IMR-90 (cell line): ENCODE data around the gene SLC25A26. TPM values are rescaled to one million over a fixed set of nuclear protein-coding genes. Genes with fewer than 3 reads are reported as not detected.

Source experiments
- ATAC-seq: fragments of 200-7000 bp; cut with Tn5 transposase; 2 replicates; pipeline ENCODE4 v1.9.1; 2020; ENCODE audit warnings: low read depth, mild to moderate bottlenecking, moderate library complexity
- BruUV-seq: library from RNA; stranded (reverse); fragments of 400-500 nt; replicated peaks from 2 replicates; lab custom pipeline; 2021; lab: Mats Ljungman, UMichigan
- CTCF ChIA-PET: fragments of 300-600 bp; formaldehyde crosslinking; extraction: SDS; loops from one replicate; lab custom pipeline; 2021; ENCODE audit warnings: antibody characterized with exemption; lab: Yijun Ruan, JAX
- POLR2A ChIA-PET: fragments of 300-600 bp; sonication (Branson Sonifier 250); formaldehyde crosslinking; loops from one replicate; lab custom pipeline; 2022; ENCODE audit warnings: antibody characterized with exemption; ENCODE audit not compliant: unreplicated experiment; lab: Charles Lee
- DNase-seq: peaks from one replicate; pipeline ENCODE4 v3.0.0; 2013
- H2AFZ ChIP-seq: replicated peaks from 2 replicates; pipeline ENCODE3; 2013; ENCODE audit warnings: low read length, mild to moderate bottlenecking; ENCODE audit not compliant: poor library complexity
- H2AK5ac ChIP-seq: 2 replicates; pipeline ENCODE4 v1.6.1; 2013; ENCODE audit warnings: low read depth, low read length, inconsistent platforms
- H2AK9ac ChIP-seq: replicated peaks from 2 replicates; pipeline ENCODE3; 2013; ENCODE audit warnings: mild to moderate bottlenecking, low read depth, low read length, moderate library complexity; ENCODE audit not compliant: poor library complexity
- H2BK120ac ChIP-seq: 2 replicates; pipeline ENCODE4 v1.6.1; 2013; ENCODE audit warnings: low read depth, low read length, inconsistent platforms
- H2BK15ac ChIP-seq: 3 replicates; pipeline ENCODE4 v1.6.1; 2013; ENCODE audit warnings: low read depth, low read length, inconsistent platforms
- H2BK20ac ChIP-seq: 2 replicates; pipeline ENCODE4 v1.6.1; 2013; ENCODE audit warnings: low read depth, mild to moderate bottlenecking, inconsistent platforms, low read length, moderate library complexity
- H2BK5ac ChIP-seq: 2 replicates; pipeline ENCODE4 v1.6.1; 2013; ENCODE audit warnings: mild to moderate bottlenecking, low read depth, low read length, inconsistent platforms; ENCODE audit not compliant: poor library complexity, severe bottlenecking
- H3K14ac ChIP-seq: replicated peaks from 2 replicates; pipeline ENCODE4 v1.6.1; 2013; ENCODE audit warnings: low read depth, low read length, inconsistent platforms
- H3K18ac ChIP-seq: 2 replicates; pipeline ENCODE4 v1.6.1; 2013; ENCODE audit warnings: low read depth, low read length, control low read depth
- H3K23ac ChIP-seq: 2 replicates; pipeline ENCODE4 v1.6.1; 2013; ENCODE audit warnings: low read depth, low read length, inconsistent platforms
- H3K27ac ChIP-seq: 2 replicates; pipeline ENCODE4 v1.5.1; 2013; ENCODE audit warnings: mild to moderate bottlenecking, control low read depth, low read length; ENCODE audit not compliant: insufficient read depth
- H3K27me3 ChIP-seq: 2 replicates; pipeline ENCODE4 v1.6.1; 2013; ENCODE audit warnings: low read length; ENCODE audit not compliant: control insufficient read depth, insufficient read depth
- H3K36me3 ChIP-seq: 2 replicates; pipeline ENCODE4 v1.6.1; 2013; ENCODE audit warnings: low read length, mixed read lengths; ENCODE audit not compliant: control insufficient read depth, insufficient read depth
- H3K4ac ChIP-seq: 2 replicates; pipeline ENCODE4 v1.6.1; 2013; ENCODE audit warnings: low read depth, low read length, inconsistent platforms
- H3K4me1 ChIP-seq: 2 replicates; pipeline ENCODE4 v1.6.1; 2013; ENCODE audit warnings: low read length, mixed read lengths; ENCODE audit not compliant: control insufficient read depth, insufficient read depth
- H3K4me2 ChIP-seq: 2 replicates; pipeline ENCODE4 v1.6.1; 2013; ENCODE audit warnings: low read depth, mild to moderate bottlenecking, control low read depth, low read length, moderate library complexity
- H3K4me3 ChIP-seq: 2 replicates; pipeline ENCODE4 v1.5.1; 2013; ENCODE audit warnings: low read depth, mild to moderate bottlenecking, control low read depth, low read length, moderate library complexity; ENCODE audit not compliant: insufficient read depth
- H3K56ac ChIP-seq: 2 replicates; pipeline ENCODE4 v1.6.1; 2013; ENCODE audit warnings: low read length, inconsistent platforms; ENCODE audit not compliant: insufficient read depth; ENCODE audit errors: extremely low read depth
- H3K79me1 ChIP-seq, 2 experiments: 2 replicates each; pipeline ENCODE4 v1.6.1; 2013; ENCODE audit warnings: low read length in 2 of 2, inconsistent platforms in 1 of 2, low read depth in 1 of 2
- H3K9ac ChIP-seq: 2 replicates; pipeline ENCODE4 v1.6.1; 2013; ENCODE audit warnings: low read depth, low read length, control low read depth
- H3K9me1 ChIP-seq: 2 replicates; pipeline ENCODE4 v1.6.1; 2013; ENCODE audit warnings: low read length, inconsistent platforms; ENCODE audit not compliant: insufficient read depth
- H3K9me3 ChIP-seq: 2 replicates; pipeline ENCODE4 v1.6.1; 2013; ENCODE audit warnings: low read length; ENCODE audit not compliant: control insufficient read depth, insufficient read depth
- H4K20me1 ChIP-seq: 2 replicates; pipeline ENCODE4 v1.6.1; 2013; ENCODE audit warnings: low read length, inconsistent platforms; ENCODE audit not compliant: insufficient read depth
- H4K5ac ChIP-seq: 2 replicates; pipeline ENCODE4 v1.6.1; 2013; ENCODE audit warnings: mild to moderate bottlenecking, low read depth, low read length, control low read depth
- H4K8ac ChIP-seq, 2 experiments: 2 replicates each; pipeline ENCODE4 v1.6.1; 2013; ENCODE audit warnings: low read depth in 2 of 2, low read length in 2 of 2, control low read depth in 1 of 2, inconsistent platforms in 1 of 2
- H4K91ac ChIP-seq: 2 replicates; pipeline ENCODE4 v1.6.1; 2013; ENCODE audit warnings: low read depth, low read length, inconsistent platforms; ENCODE audit not compliant: insufficient read depth
- BHLHE40 ChIP-seq: fragments of 150-350 bp; IDR thresholded peaks from 2 replicates; pipeline ENCODE4 v1.6.1; 2016; ENCODE audit warnings: mild to moderate bottlenecking, low read depth, low read length
- RAD21 ChIP-seq: IDR thresholded peaks from 2 replicates; pipeline ENCODE4 v1.6.1; 2012; ENCODE audit warnings: low read length, improper control_type of control experiment
- RFX5 ChIP-seq: IDR thresholded peaks from 2 replicates; pipeline ENCODE4 v1.8.0; 2012; ENCODE audit warnings: low read depth, mild to moderate bottlenecking, low read length, moderate library complexity
- SMC3 ChIP-seq: fragments of 150-350 bp; IDR thresholded peaks from 2 replicates; pipeline ENCODE4 v1.6.1; 2016; ENCODE audit warnings: low read depth, mild to moderate bottlenecking, antibody characterized with exemption, low read length, moderate library complexity
- WGBS, 2 experiments: methylation state at CpG; one replicate each; pipeline versions ENCODE4 v1.1.5 to v1.1.7; 2013; ENCODE audit warnings: missing lambda C conversion rate in 2 of 2; ENCODE audit not compliant: insufficient read length in 1 of 2; ENCODE audit errors: extremely low coverage in 2 of 2; 5-methylcytosine and 5-hydroxymethylcytosine counted together
- dilution Hi-C: fragments of 300-500 bp; cut with HindIII; formaldehyde crosslinking; loops from one replicate; pipeline ENCODE4 v1.14.3; 2018; ENCODE audit warnings: low sequenced_read_pairs; ENCODE audit not compliant: unreplicated experiment
- in situ Hi-C: fragments of 300-500 bp; cut with MboI; formaldehyde crosslinking; loops from 3 replicates; pipeline ENCODE4 v1.14.3; 2019; ENCODE audit warnings: low sequenced_read_pairs, inconsistent platforms, mixed read lengths
- intact Hi-C: fragments of 100-400 bp; cut with micrococcal nuclease; formaldehyde crosslinking; loops from 2 replicates; pipeline ENCODE4 v1.10.0; 2022
- polyA plus RNA-seq, 3 experiments: library from polyadenylated mRNA; depleted of rRNA; stranded (reverse); fragments of >200 nt; gene quantifications; 2 replicates each; pipeline ENCODE4 v1.2.3, GENCODE V29; 2012; ENCODE audit warnings: low replicate concordance in 1 of 3
- total RNA-seq: library from RNA; depleted of rRNA; stranded (reverse); fragments of >200 nt; gene quantifications from 2 replicates; pipeline ENCODE4 v1.2.3, GENCODE V29; 2012
- TF ChIP-seq, protein P1 (sequence below): fragments of 150-350 bp; IDR thresholded peaks from 2 replicates; pipeline ENCODE4 v1.6.1; 2016; ENCODE audit warnings: low read depth, mild to moderate bottlenecking, low read length, moderate library complexity, borderline replicate concordance

Gene SLC25A26
- total and polyA plus RNA-seq, 2 of the 4 experiments (the other 2 are of a cell fraction), result 10.9 to 12.7 TPM

DNA sequence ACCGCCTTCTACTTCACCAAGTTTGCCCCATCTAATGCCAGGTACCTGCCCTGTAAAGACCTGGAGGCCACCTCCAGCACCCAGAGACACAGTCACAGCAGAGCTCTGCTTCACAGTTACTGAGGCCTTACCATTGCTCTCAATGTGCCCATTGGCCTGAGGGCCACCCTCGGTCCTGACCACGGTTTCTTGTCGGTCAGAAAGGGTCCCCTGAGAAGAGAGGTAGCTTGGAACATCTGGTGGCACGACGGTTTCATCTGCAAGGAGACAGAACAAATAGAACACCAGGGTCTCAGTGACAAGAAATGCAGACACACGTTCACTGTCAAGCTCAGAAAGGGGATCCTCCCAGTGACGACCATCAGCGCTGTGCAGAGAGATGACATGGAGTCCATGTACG, 161.3 kb downstream of the SLC25A26 start:
- H3K9me1 ChIP-seq, result peaks cover 4% of the 10 kb centered on the region; the same call in 1 of the 2 replicates
- H4K20me1 ChIP-seq, result peaks cover 4% of the 10 kb centered on the region; the same call in 1 of the 2 replicates
- CTCF ChIA-PET, result interaction anchor here (0.9 kb wide), 1 partner anchor 441 kb away, joined by 3 read pairs; no protein-coding TSS in a partner anchor
- intact Hi-C loops, result no loop called here
- H2BK20ac ChIP-seq, result no peak overlapping the region
- no peak overlapping the region for H2AFZ ChIP-seq
- H4K8ac ChIP-seq, result no peak overlapping the region
- in situ Hi-C loops, result no loop called here
- TF ChIP-seq BHLHE40 (no peak), RAD21 (no peak), RFX5 (no peak), SMC3 (no peak)
- TF ChIP-seq, protein P1, sequence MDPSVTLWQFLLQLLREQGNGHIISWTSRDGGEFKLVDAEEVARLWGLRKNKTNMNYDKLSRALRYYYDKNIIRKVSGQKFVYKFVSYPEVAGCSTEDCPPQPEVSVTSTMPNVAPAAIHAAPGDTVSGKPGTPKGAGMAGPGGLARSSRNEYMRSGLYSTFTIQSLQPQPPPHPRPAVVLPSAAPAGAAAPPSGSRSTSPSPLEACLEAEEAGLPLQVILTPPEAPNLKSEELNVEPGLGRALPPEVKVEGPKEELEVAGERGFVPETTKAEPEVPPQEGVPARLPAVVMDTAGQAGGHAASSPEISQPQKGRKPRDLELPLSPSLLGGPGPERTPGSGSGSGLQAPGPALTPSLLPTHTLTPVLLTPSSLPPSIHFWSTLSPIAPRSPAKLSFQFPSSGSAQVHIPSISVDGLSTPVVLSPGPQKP, result no peak
- H3K4me1 ChIP-seq, result peaks cover 5% of the 10 kb centered on the region
- H3K36me3 ChIP-seq, result peaks cover 81% of the 10 kb centered on the region
- no peak overlapping the region for H2BK120ac ChIP-seq
- BruUV-seq, result no TSS peak
- H4K5ac ChIP-seq, result no peak overlapping the region
- no peak overlapping the region for H2AK9ac ChIP-seq
- H4K91ac ChIP-seq, result no peak overlapping the region
- no peak overlapping the region for H3K56ac ChIP-seq
- dilution Hi-C loops, result no loop called here
- H3K4ac ChIP-seq, result no peak overlapping the region
- WGBS, 2 experiments, result 97% methylated on average over 6 of the region's 10 CpGs; no CpG with 5 or more reads in 1 of the 2 experiments
- no peak overlapping the region for H3K4me3 ChIP-seq
- DNase-seq (no peak), ATAC-seq (no peak)
- no peak overlapping the region for H3K14ac ChIP-seq
- H2AK5ac ChIP-seq, result no peak overlapping the region
- no peak overlapping the region for H3K18ac ChIP-seq
- no peak overlapping the region for H2BK5ac ChIP-seq
- H3K23ac ChIP-seq, result no peak overlapping the region
- no peak overlapping the region for H2BK15ac ChIP-seq
- H3K27me3 ChIP-seq, result no peaks in the 10 kb centered on the region
- POLR2A ChIA-PET, result no interaction called here
- peaks cover 3% of the 10 kb centered on the region; the same call in 1 of the 2 replicates for H3K9me3 ChIP-seq
- peaks cover 0 to 12% of the 10 kb centered on the region in 2 experiments; a peak in 2 of 4 replicates for H3K79me1 ChIP-seq
- no peak overlapping the region for H3K27ac ChIP-seq
- no peak overlapping the region for H3K4me2 ChIP-seq
- H3K9ac ChIP-seq, result no peak overlapping the region
